Measurements from ENCODE around the gene ERC2. TPM values are rescaled to one million over a fixed set of nuclear protein-coding genes. Genes with fewer than 3 reads are reported as not detected.

Gene ERC2
- total and polyA plus RNA-seq, 9 donors = 1.2 to 9.4 (median 5.4) TPM

DNA sequence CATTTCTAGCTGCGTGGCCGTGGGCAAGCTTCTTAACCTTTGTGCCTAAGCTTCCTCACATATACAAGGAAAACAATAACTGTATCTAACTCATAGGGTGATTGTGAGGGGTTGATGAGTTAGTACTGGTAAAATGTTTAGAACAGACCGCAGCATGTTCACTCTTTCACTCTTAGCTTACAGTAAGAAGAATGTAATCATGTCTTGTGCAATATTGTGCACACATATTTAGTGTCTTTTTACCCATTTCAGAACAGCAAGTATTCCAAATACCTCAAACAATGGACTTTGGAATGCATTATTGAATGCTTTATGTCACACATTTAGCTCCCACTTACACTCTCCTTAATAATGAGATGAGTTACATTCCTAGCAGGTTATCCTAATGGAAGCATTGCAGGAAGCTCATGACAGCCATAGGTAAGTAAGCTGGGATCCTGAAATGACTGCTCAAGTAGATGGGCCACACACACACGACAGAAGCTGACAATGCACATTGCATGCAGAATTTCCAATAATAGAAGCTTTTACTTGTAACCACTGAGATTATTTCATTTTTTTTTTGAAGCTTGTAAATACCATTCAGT lies 512.3 kb downstream of the ERC2 start:
- H3K36me3 ChIP-seq = no peaks in the 10 kb centered on the region
- no peaks in the 10 kb centered on the region for H3K27me3 ChIP-seq
- no peak overlapping the region for H3K4me3 ChIP-seq
- H3K9me3 ChIP-seq = no peaks in the 10 kb centered on the region
- no peak for DNase-seq
- H3K4me1 ChIP-seq (ENCODE audit: insufficient read depth) = peaks cover 19% of the 10 kb centered on the region
- no peak overlapping the region for H3K27ac ChIP-seq
- intact Hi-C loops (cut with DNase I) = no loop called here
- WGBS, 3 donors = 19 to 52% (median 19%) methylated on average over 4 of the region's 4 CpGs
- TF ChIP-seq, protein P1, sequence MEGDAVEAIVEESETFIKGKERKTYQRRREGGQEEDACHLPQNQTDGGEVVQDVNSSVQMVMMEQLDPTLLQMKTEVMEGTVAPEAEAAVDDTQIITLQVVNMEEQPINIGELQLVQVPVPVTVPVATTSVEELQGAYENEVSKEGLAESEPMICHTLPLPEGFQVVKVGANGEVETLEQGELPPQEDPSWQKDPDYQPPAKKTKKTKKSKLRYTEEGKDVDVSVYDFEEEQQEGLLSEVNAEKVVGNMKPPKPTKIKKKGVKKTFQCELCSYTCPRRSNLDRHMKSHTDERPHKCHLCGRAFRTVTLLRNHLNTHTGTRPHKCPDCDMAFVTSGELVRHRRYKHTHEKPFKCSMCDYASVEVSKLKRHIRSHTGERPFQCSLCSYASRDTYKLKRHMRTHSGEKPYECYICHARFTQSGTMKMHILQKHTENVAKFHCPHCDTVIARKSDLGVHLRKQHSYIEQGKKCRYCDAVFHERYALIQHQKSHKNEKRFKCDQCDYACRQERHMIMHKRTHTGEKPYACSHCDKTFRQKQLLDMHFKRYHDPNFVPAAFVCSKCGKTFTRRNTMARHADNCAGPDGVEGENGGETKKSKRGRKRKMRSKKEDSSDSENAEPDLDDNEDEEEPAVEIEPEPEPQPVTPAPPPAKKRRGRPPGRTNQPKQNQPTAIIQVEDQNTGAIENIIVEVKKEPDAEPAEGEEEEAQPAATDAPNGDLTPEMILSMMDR (IDR thresholded peaks at IDR 0.05) = no peak
- TF ChIP-seq EP300 (IDR thresholded peaks at IDR 0.05) (no peak), POLR2A (IDR thresholded peaks at IDR 0.05) (no peak)

DNA sequence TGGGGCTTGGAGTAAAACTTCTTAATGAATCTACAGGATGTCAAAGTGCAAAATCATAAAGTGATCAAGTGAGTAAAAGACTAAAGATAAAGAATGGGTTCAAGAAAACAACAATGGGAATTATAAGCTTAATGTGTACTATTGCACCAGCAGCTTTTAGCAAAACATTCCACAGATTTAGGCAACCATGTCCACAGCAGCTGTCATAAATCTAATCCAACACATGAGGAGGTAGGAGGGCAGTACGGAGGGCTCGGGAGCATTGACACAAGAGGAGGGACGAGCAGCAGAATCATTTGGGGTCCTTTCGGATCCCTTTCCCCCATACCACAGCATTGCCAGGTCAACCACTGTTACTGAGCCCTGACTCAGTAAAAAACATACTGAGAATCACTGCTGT lies 516.9 kb downstream of the ERC2 start:
- Histone ChIP-seq H3K4me1 (ENCODE audit: insufficient read depth) (peaks cover 5% of the 10 kb centered on the region), H3K9me3 (no peaks in the 10 kb centered on the region), H3K27me3 (no peaks in the 10 kb centered on the region), H3K36me3 (no peaks in the 10 kb centered on the region), H3K27ac (no peak overlapping the region), H3K4me3 (no peak overlapping the region)
- TF ChIP-seq EP300 (IDR thresholded peaks at IDR 0.05) (no peak), POLR2A (IDR thresholded peaks at IDR 0.05) (no peak)
- TF ChIP-seq, protein P1 (IDR thresholded peaks at IDR 0.05) = no peak
- DNase-seq = no peak
- intact Hi-C loops (cut with DNase I) = no loop called here
- 6 to 37% (median 12%) methylated on average over 4 of the region's 4 CpGs for WGBS, 3 donors

- intact Hi-C loops (cut with DNase I) = no loop called here
- TF ChIP-seq POLR2A (IDR thresholded peaks at IDR 0.05) = no peak
- TF ChIP-seq EP300 (IDR thresholded peaks at IDR 0.05) = no peak
- TF ChIP-seq, protein P1 (IDR thresholded peaks at IDR 0.05) = no peak
- 64 to 71% (median 68%) methylated on average over 5 of the region's 5 CpGs for WGBS, 3 donors
- Histone ChIP-seq H3K4me3 (no peak overlapping the region), H3K9me3 (no peaks in the 10 kb centered on the region), H3K4me1 (ENCODE audit: insufficient read depth) (peaks cover 1% of the 10 kb centered on the region), H3K27ac (no peak overlapping the region), H3K27me3 (no peaks in the 10 kb centered on the region), H3K36me3 (no peaks in the 10 kb centered on the region)
- DNase-seq = no peak
Observed at GRCh38 chr3:55947406-55947805, 520.9 kb downstream of the ERC2 start.

GRCh38 chr3:55946574-55947160 lies 521.6 kb downstream of the ERC2 start:
- H3K27ac ChIP-seq = no peak overlapping the region
- H3K4me1 ChIP-seq (ENCODE audit: insufficient read depth) = no peaks in the 10 kb centered on the region
- no peak for DNase-seq
- WGBS, 3 donors = 77 to 79% (median 77%) methylated on average over 4 of the region's 4 CpGs
- no peak overlapping the region for H3K4me3 ChIP-seq
- intact Hi-C loops (cut with DNase I) = no loop called here
- H3K9me3 ChIP-seq = no peaks in the 10 kb centered on the region
- H3K36me3 ChIP-seq = no peaks in the 10 kb centered on the region
- H3K27me3 ChIP-seq = no peaks in the 10 kb centered on the region
- TF ChIP-seq POLR2A (IDR thresholded peaks at IDR 0.05) = no peak
- TF ChIP-seq EP300 (IDR thresholded peaks at IDR 0.05) = no peak
- TF ChIP-seq, protein P1 (IDR thresholded peaks at IDR 0.05) = no peak

Measured in ovary (tissue), 9 donors.